ENCODE measurements around the gene HIRIP3. TPM values are rescaled to one million over a fixed set of nuclear protein-coding genes. Genes with fewer than 3 reads are reported as not detected.
A peak's percentile ranks its signal among the peaks of the same experiment; 100 is the strongest.

Gene HIRIP3
- total and polyA plus RNA-seq, 2 of the 13 experiments (the other 11 are each of a cell fraction or from before 2014, with no cell fraction given) = 12.6 to 17.2 TPM

- no peak for TF ChIP-seq MZF1 (CRISPR knock-in tag; IDR thresholded peaks at IDR 0.05; ENCODE audit: borderline replicate concordance)
- TF ChIP-seq ATRX (CRISPR knock-in tag; IDR thresholded peaks at IDR 0.05; ENCODE audit: borderline replicate concordance) = no peak
- TF ChIP-seq YEATS2 (CRISPR knock-in tag; IDR thresholded peaks at IDR 0.05; ENCODE audit: borderline replicate concordance) = peak; percentile 94
- peak; percentile 99 for TF ChIP-seq GMEB1 (CRISPR knock-in tag; IDR thresholded peaks at IDR 0.05; ENCODE audit: borderline replicate concordance)
- peak; percentile 77 for TF ChIP-seq ZIK1 (CRISPR knock-in tag; IDR thresholded peaks at IDR 0.05; ENCODE audit: borderline replicate concordance, low read depth)
- TF ChIP-seq TBL1XR1 (IDR thresholded peaks at IDR 0.05; ENCODE audit: borderline replicate concordance, low read length, partially characterized antibody) = no peak
- peak; percentile 59; the same call in 1 of the 2 replicates for TF ChIP-seq STAT5B (CRISPR knock-in tag; IDR thresholded peaks at IDR 0.05)
- TF ChIP-seq HES4 (CRISPR knock-in tag; IDR thresholded peaks at IDR 0.05; ENCODE audit: borderline replicate concordance) = 0 out of 2 replicates have a peak, but pooled peaks have one; percentile 48
- peak; percentile 0; the same call in 1 of the 2 replicates for TF ChIP-seq IRX3 (CRISPR knock-in tag; IDR thresholded peaks at IDR 0.05; ENCODE audit: borderline replicate concordance, low read depth)
- peak; percentile 5; the same call in 1 of the 2 replicates for TF ChIP-seq MXD1 (CRISPR knock-in tag; IDR thresholded peaks at IDR 0.05)
- peak; percentile 94 for TF ChIP-seq ERF (CRISPR knock-in tag; IDR thresholded peaks at IDR 0.05)
- TF ChIP-seq ZNF556 (CRISPR knock-in tag; IDR thresholded peaks at IDR 0.05; ENCODE audit: borderline replicate concordance) = peak; percentile 83
- no peak for TF ChIP-seq ZNF619 (CRISPR knock-in tag; IDR thresholded peaks at IDR 0.05)
- TF ChIP-seq RELA (CRISPR knock-in tag; IDR thresholded peaks at IDR 0.05) = 0 out of 2 replicates have a peak, but pooled peaks have one; percentile 58
- peak; percentile 79; the same call in 1 of the 2 replicates for TF ChIP-seq ZNF563 (CRISPR knock-in tag; IDR thresholded peaks at IDR 0.05)
- TF ChIP-seq TEF (CRISPR knock-in tag; IDR thresholded peaks at IDR 0.05) = no peak; the same call in 1 of the 2 replicates
- peak; percentile 100 for TF ChIP-seq THAP11 (CRISPR knock-in tag; IDR thresholded peaks at IDR 0.05)
- TF ChIP-seq ZFP41 (CRISPR knock-in tag; IDR thresholded peaks at IDR 0.05; ENCODE audit: borderline replicate concordance) = peak; percentile 62; the same call in 1 of the 2 replicates
- peak; percentile 8; the same call in 1 of the 2 replicates for TF ChIP-seq ZNF75D (CRISPR knock-in tag; IDR thresholded peaks at IDR 0.05; ENCODE audit: borderline replicate concordance)
- TF ChIP-seq, protein P1, sequence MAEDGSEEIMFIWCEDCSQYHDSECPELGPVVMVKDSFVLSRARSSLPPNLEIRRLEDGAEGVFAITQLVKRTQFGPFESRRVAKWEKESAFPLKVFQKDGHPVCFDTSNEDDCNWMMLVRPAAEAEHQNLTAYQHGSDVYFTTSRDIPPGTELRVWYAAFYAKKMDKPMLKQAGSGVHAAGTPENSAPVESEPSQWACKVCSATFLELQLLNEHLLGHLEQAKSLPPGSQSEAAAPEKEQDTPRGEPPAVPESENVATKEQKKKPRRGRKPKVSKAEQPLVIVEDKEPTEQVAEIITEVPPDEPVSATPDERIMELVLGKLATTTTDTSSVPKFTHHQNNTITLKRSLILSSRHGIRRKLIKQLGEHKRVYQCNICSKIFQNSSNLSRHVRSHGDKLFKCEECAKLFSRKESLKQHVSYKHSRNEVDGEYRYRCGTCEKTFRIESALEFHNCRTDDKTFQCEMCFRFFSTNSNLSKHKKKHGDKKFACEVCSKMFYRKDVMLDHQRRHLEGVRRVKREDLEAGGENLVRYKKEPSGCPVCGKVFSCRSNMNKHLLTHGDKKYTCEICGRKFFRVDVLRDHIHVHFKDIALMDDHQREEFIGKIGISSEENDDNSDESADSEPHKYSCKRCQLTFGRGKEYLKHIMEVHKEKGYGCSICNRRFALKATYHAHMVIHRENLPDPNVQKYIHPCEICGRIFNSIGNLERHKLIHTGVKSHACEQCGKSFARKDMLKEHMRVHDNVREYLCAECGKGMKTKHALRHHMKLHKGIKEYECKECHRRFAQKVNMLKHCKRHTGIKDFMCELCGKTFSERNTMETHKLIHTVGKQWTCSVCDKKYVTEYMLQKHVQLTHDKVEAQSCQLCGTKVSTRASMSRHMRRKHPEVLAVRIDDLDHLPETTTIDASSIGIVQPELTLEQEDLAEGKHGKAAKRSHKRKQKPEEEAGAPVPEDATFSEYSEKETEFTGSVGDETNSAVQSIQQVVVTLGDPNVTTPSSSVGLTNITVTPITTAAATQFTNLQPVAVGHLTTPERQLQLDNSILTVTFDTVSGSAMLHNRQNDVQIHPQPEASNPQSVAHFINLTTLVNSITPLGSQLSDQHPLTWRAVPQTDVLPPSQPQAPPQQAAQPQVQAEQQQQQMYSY (CRISPR knock-in tag; IDR thresholded peaks at IDR 0.05) = peak; percentile 72
- TF ChIP-seq ZNF629 (CRISPR knock-in tag; conservative IDR thresholded peaks at IDR 0.05) = peak; percentile 96
Observed at GRCh38 chr16:29995911-29996765, 721 bp upstream of the HIRIP3 start, which contains the start of gene INO80E (continued).

Data from HepG2 (cell line).